Adrenal gland (tissue), 5 donors: ENCODE measurements around the gene DAB2IP.

ENCODE experiments used
- CTCF ChIP-seq, 6 experiments: fragments of 450-650 bp in 4 of 6; fragments of 200-600 bp in 2 of 6; sonication (generic) in 1 of 6; IDR thresholded peaks; 1 replicate in 5 of 6; 2 replicates in 1 of 6; pipeline versions ENCODE4 v1.5.1 to v1.8.0; 2016 to 2021; ENCODE audit warnings: antibody characterized with exemption in 6 of 6, mild to moderate bottlenecking in 2 of 6, moderate library complexity in 1 of 6
- POLR2A ChIP-seq, 2 donors: fragments of 450-650 bp; IDR thresholded peaks; one replicate each; pipeline ENCODE4 v1.6.1; 2017; ENCODE audit warnings: antibody characterized with exemption in 2 of 2, mild to moderate bottlenecking in 2 of 2, moderate library complexity in 1 of 2
- donor health status: DM: no; HTN: no; CAD: no.

DNA sequence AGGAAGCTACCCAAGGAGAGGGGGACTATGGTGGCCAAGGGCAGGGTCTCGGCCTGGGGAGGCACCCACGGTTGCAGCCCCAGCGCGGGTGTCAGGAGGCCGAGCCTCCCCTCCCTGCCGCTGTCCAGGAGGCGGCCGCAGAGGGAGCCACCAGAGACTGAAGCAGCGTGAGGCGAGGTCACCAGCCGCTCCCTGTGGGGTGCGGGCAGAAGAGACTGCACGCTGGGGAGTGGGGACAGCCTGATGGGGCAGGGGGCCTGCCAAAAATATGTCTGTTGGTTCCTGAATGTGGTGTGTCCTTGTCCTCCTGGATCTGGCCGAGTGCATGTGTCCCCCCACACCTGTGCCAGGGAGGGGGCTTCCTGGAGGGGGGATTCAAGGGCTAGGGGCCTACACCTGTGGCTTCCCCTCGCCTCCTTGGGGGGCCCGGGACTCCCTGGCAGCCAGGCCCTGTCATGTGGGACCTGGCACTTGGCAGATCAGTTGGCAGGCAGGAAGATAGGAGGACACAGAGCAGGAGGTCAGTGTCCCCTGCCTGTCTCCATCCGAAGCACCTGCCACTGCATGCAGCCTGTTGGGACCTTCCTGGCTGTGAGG, 131.2 kb downstream of the DAB2IP start:
- TF ChIP-seq CTCF (IDR thresholded peaks at IDR 0.05): no peak
- TF ChIP-seq POLR2A (IDR thresholded peaks at IDR 0.05): no peak
